M059J (cell line): ENCODE results near the gene MMGT1. TPM values are rescaled to one million over a fixed set of nuclear protein-coding genes. Genes with fewer than 3 reads are reported as not detected.

Source experiments
- DNase-seq: peaks from one replicate; pipeline ENCODE4 v3.0.0-alpha.2; 2012; ENCODE audit warnings: low read depth
- total RNA-seq: library from RNA; depleted of rRNA; stranded (reverse); fragments of >200 nt; shearing (Covaris generic); gene quantifications from 2 replicates; pipeline ENCODE4 v1.2.3, GENCODE V29; 2014; rRNA removed

The MMGT1 gene
- total RNA-seq: 43.4 and 62.9 TPM in 2 replicates

DNA sequence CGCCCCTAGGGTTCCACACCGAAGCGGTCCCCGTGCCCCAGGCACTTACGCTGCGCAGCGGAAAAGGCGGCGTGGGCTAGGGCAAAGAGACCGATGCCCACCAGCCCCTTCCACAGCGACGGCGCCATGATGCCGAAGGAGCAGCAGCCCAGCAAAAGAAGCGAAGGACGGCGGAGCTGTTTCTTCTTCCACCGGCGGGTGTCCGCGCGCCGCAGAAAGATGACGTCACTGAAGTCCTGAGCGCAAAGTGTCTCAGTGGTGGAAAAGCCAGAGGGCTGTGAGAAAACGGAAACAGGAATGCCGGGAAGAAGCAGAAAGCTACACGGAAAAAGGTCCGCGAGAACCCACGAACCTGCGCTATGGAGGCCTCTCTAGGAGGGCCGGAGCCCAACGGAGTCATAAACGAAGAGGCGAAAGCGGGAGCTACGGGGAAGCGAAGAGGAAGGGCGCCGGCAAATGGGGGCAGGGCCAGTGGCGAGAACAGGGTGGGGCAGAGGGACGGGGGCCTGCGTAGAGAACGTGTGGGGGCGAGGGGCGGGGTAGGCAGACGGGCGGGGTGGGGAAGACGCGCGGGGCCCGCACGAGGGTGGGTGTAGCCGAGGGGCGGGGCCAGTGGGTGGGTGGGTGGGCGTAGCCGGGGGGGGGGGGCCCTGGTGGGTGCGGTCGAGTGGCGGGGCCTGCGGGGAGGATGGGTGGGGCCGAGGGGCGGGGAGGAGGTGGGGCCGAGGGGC, at the start of gene MMGT1:
Gene MMGT1 (minus strand): TSS at position 441 of the 731 bp plus-strand sequence. CDS start 313 bp downstream, at position 128.
- DNase-seq: peak; percentile 89

DNA sequence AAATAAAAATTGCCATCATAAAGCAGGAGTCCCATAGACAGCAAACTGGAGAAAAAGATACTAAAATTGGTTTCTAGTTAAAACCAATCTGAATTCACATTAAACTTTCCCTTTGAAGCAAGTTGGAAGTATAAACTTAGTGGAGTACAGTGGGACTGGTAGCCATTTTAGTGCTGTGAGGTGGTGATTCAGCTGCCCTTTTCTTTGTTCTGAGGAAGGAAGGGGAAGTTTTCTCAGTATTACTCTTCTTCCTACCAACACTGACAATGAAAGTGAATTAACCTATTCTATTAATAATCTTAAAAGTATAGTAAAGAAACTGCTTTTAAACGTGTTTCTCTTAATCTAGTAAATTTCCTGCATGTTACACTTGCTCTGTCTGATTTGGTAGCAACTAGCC, 48.1 kb upstream of the MMGT1 start:
- no peak for DNase-seq

DNA sequence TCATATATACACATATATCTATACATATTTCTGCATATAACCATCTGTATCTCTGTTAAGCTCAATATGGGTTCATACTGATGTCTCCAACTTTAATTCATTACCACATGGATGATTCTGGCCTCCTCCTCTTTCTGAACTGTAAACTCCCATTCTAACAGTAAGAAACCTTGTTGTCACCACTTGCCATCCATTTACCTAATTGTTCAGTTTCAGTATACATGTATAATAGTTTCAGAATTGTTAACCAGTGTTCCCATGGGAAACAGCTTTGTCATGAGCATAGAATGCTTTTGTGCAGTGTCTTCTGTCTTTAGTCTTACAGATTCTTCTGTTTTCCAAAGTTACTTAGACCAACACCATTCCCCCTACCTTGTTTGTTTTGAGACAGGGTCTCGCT, 47.4 kb upstream of the MMGT1 start:
- DNase-seq: no peak

DNA sequence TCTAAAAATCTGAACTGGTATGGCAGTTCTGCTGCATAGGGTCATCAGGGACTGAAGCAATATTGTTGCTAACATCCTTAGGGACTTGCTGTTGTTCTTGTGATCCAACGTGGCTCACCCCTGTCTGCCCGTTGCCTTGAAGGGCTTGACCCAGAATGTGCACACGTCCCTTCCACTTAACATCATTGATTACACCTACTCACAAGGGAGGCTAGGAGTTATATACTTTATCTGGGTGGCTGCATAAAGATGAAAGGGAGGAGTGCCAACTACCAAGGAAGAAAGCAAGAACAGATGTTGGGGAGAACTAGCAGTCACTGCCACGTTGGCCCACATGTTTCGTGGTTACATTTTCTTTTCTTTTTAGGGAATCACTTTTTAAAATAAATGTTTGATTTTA, 45.4 kb upstream of the MMGT1 start:
- DNase-seq: no peak

DNA sequence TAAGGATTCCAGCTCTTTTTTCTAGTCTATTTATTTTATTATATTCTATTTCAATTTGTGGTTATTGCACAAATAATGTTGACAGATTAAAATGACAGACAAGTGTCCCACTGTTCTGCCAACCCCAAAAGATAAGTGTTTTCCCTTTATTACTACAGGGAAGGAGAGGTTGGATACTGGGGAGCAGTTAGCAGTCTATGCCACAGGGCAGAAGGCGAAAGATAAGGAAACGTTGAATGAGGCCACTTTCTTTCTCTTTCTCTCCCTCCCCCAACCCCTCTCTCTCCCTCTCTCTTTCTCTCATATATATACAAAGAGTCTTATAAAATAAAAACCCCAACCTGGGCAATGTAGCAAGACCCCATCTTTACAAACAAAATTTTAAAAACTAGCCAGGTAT, 43.1 kb upstream of the MMGT1 start:
- no peak for DNase-seq

DNA sequence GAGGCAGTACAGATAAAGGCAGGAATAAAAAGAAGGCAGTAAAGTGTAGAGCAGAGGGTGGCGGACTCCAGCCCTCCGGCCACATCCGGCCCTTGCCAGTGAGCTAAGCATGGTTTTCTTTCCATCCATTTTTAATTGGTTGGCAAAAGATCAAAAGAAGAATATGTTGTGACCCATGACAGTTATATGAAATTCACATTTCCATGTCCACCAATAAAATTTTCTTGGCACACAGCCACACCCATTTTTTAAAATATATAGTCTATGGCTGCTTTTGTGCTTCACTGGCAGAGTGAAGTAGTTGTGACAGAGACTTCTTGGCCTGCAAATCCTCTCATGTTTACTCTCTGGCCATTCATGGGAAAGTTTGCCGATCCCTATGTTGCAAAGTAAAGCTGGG, 41.2 kb upstream of the MMGT1 start:
- DNase-seq: no peak

DNA sequence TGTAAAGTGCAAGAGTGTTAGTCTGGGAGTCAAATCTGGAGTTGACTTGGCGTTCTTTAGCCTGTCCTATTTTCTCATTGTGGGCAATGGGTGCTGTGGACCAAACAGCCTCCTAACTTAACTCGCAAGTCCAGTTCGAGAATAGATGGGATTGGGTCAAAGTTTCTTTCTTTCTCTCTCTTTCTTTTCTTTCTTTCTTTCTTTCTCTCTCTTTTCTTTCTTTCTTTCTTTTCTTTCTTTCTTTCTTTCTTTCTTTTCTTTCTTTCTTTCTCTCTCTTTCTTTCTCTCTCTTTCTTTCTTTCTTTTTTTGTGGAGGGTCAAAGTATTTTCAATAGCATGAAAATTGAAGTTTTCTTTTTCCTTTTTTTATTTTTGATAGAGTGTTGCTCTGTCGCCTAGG, 14.5 kb upstream of the MMGT1 start:
- DNase-seq: no peak

DNA sequence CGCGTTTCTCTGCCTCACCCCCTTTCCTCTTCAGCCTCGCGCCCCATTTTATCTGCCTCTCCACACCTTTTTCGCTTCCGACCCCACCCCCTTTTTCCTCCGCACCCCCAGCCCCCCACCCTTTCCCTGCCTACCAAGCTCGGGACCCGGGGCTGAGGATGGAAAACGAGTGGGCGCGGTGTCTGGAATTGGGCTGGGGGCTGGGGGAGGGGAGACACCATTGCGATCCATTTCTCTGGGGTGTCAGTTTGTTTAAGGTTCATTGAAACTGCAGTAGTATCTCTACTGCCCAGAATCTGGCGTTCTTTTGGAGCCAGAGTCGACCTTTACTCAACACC, 12.2 kb upstream of the MMGT1 start:
- DNase-seq: peak; percentile 9

DNA sequence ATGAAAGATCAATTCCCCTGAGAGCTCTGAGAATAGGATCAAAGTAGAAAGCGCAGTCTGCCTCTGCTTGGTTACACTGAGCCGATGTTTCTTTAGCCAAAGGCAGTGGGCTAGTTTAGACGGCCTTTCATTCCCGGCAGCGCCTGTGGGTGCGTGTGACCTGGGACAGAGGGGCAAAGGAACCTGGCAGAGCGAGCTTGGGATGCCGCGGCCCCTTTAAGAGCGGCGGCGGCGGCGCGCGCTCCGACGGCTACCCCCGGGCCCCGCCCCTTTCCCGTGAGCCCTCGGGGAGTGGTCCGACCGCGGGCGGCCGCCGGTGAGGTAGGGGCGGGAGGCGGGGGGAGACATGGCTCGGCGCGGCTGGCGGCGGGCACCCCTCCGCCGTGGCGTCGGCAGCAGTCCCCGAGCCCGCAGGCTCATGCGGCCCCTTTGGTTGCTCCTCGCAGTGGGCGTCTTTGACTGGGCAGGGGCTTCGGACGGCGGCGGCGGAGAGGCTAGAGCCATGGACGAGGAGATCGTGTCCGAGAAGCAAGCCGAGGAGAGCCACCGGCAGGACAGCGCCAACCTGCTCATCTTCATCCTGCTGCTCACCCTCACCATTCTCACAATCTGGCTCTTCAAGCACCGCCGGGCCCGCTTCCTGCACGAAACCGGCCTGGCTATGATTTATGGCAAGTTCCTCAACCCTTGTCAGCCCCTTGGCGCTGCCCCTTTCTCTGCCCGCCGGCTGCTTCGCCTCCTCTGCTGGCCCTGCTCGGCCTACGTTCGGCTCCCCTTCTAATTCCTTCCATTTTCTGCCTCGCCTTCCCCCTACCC, 11.6 kb upstream of the MMGT1 start, which contains the start of gene SLC9A6:
Gene SLC9A6 (plus strand): TSS at position 279 of the 816 bp plus-strand sequence. CDS start 224 bp downstream, at position 503.
- DNase-seq: peak; percentile 76

DNA sequence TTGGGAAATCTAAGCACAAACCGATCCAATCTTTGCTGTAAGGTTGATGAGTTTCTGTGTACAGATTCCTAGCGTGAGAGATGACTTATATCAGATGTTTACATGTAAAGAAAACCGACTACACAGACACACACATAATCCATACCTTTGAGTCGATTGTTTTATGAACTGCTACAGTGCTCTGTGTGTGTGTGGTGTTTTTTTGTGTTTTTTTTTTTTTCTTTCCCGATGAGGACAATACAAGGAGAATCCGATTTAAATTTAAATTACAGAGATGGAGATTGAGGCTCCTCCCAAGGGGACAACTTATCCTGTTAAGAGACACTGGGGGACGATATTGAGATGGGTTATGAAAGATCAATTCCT, 11.0 kb upstream of the MMGT1 start:
- peak; percentile 13 for DNase-seq

DNA sequence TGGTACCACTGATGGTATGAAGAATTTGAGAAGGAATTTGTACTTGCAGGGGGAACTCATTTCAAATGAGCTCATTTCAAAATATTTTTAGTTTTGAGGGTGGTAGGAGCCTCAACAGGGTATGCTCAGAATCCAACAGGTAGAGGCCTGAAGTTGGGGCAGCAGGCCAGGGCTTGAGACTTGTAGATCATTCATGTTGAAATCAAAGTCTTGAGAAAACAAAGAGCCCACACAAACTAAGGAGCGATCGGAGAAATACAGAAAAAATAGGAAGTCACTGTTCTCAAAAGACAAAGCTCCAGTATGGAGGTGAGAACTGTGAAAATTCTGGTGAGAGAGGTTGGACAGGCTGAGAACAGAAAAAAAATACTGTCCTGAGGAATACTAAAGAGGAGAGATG, 10.5 kb upstream of the MMGT1 start:
- DNase-seq: no peak

DNA sequence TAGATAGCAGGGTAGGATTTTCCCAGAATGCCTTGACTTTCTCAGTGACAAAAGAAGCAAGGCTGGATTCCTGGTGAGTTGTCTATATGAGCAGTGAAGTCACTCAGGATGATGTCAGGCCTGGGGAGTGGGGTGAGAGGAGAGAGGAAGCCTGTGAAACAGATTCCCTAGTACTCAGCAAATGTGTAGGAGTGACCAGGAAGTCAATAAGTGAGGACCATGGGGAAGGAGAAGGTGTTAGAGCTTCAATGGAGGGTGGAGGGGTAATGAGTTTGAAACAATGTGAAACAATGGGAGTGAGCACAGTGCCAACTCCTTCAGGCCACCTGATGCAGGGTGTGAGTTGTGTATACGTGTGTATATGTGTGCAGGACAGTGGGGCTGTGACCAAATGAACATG, 9.1 kb upstream of the MMGT1 start:
- DNase-seq: peak; percentile 11

DNA sequence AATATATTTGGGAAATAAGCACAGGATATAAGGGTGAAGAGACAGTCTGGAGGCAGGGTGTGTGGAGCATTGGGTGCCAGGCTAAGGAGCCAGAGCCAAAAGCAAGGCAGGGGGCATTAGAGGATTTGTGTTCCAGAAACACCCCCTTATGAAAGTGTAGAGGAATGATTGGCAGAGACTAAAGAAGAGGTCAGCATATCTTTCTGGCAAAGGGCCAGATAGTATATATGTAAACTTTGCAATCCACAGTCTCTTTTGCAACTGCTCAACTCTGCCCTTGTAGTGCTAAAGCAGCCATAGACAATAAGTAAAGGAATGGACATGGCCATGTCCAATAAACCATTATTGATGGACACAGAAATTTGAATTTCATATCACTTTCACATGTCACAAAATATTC, 7.9 kb upstream of the MMGT1 start:
- DNase-seq: no peak

DNA sequence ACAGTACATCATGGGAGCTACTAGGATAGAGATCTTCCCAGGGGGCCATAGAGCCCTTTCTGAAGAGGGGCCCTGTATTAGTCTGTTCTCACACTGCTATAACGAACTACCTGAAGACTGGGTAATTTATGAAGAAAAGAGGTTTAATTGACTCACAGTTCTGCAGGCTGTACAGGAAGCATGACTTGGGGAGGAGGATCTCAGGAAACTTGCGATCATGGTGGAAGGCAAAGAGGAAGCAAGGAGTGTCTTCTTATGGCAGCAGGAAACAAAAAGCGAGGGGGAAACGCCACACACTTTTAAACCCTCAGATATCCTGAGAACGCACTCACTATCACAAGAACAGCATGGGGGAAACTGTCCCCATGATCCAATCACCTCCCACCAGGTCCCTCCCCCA, 7.2 kb upstream of the MMGT1 start:
- DNase-seq: no peak

DNA sequence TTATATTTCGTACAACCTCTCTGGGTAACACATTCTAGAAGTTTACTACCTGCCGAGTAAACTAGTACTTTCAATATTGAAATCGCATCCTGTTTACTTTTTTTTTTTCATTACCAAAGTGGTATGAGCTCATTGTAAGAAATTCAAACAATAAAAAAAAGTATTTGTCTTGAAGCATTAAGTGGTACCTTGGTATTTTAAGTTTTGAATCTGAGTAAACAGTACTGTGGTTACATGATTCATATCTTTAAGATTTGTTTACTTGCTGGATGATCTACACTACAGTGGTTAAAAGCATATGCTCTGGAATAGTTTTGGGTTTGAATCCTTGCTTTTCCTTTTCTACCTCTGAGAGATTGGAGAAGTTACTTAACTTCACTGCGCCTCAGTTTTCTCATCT, 3.8 kb upstream of the MMGT1 start:
- DNase-seq: peak; percentile 82

DNA sequence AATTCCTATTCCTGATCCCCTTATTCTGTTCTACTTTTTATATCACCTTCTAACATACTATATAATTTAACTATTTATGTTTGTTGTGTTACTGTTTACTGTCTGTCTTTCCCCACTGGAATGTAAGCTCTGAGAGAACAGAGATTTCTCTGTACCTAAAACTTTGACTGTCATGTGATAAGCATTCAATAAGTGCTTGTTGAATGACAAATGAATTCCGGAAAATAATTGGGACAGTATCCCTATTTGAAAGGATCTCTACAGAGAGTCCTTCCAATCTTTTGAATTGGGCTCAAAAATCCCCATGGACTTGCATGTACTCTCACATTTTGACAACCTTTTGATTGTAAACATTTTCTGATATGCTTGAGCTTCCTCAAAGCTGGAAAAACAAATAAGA, 1.6 kb upstream of the MMGT1 start:
- DNase-seq: no peak

DNA sequence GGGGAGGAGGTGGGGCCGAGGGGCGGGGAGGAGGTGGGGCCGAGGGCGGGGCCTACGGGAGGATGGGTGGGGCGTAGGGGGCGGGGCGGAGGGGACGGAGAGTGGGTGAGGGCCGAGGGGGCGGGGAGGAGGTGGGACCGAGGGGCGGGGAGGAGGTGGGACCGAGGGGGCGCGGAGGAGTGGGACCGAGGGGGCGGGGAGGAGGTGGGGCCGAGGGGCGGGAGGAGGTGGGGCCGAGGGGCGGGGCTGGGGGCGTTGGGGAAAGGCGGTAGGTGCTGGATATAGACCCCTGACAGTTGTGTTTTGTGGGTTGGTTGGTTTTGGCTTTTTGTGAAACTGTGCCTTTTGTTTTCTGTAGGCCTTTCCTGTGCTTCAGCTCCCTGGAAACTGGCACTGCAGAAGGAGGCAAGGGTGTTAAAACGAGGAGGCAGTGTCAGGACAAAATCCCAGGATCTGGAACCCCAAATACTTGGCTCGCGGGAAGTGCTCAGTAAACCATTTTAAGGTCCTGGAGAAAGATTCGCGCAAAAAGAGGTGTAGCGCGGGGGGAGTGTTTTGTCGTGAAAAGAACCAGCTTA, 580 bp upstream of the MMGT1 start:
- DNase-seq: peak; percentile 54

DNA sequence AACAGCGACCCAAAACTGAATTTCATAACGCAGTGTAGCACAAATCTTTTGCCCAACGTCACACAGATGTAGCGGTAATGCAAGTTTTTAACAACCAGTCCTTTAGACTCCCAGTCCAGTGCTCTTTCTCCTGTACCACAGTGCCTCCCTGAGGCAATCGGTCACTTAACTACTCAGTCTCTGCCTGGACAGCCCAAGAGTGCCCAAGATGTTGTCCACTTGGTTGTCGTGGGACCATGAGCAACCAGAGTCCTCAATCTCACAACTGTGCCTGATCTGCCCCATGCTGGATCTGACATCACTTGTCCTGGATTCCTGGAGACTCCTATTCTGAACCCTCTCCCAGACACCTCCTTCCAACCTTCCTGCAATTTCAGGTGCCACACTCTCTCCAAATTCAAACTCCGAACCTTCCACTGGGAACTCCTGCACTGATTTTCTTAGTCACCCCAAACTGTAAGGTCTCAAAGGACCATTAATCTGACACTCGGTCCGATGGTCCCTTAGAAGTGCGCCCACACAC, 702 bp downstream of the MMGT1 start:
- DNase-seq: peak; percentile 45

DNA sequence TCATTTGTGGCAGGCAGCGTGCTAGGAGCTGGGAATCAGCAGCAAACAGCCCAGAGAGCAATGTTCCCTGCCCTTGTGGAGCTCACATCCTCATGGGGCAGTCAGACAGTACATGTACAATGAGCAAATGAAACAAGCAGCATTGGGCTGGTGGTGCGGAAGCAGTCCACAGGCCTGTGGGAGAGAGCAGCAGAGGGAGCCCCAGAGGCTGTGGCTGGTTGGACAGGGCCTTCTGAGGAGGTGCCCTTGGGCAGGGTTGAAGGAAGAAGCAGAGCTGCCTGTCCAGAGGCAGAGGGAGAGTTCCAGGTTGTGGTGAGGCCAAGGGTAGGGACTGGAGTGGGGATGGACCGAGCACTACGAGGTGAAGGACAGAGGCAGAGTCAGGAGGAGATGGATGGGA, 22.5 kb downstream of the MMGT1 start:
- no peak for DNase-seq

DNA sequence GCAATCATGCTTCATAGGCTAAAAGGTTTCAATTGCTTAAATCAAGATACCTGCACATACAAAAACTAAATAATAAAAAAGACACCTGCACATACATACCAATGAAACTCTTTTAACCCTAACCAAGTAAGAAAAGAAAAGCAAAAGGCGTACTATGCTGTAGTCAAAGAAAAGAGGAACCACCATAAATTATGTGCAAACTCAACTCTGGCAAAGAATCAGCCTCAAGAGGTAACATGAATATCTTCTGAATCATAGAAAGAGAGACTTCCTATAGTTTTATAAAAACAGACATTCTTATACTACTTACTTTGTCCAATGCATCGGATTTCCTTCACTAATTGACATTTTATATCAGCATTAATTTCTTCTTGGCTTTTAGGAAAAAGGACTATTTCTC, 29.3 kb downstream of the MMGT1 start:
- DNase-seq: no peak

DNA sequence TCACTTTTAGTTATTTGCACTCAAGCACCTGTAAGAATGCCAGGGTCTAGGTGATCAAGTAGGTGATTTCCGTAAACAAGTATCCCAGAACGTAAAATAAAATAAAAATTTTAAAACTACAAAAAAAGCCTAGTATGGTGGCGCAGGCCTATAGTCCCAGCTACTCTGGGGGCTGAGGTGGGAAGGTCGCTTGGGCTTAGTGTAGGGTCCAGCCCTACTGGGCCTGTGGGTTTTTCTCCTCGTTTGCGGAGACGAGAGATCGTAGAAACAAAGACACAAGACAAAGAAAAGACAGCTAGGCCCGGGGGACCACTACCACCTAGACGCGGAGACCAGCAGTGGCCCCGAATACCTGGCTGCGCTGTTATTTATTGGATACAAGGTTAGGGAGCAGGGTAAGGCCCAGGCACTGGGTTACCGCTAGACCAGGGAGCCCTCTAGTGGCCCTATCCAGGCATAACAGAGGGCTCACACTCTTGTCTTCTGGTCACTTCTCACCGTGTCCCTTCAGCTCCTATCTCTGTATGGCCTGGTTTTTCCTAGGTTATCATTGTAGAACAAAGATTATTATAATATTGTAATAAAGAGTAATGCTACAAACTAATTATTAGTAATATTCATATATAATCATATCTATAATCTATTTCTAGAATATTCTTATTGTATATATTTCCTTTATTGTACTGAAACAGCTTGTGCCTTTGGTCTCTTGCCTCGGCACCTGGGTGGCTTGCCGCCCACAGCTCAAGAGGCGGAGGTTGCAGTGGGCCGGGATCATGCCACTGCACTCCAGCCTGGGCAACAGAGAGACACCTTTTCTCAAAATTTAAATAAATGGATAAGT, 41.9 kb downstream of the MMGT1 start:
- DNase-seq: peak; percentile 52

DNA sequence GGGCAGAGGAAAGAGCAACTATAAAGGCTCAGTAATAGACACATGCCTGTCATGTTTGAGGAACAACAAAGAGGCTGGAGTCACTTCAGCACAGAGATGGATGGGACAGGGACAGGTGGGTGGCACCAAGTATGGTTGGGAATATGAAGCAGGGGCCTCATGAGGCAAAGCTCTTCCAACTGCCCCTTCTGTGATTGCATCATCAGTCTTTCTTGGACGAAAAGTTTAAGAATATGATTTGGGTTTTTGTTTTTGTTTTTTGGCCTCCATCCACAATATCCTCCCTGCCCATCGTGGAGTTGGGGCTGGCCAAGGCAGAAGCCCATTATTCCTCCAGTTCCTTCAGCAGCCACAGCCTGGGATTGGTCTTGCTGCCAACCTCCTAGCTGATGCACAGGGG, 45.9 kb downstream of the MMGT1 start:
- DNase-seq: no peak
